HepG2 (cell line): ENCODE data around the gene CCT6A. TPM values are rescaled to one million over a fixed set of nuclear protein-coding genes. Genes with fewer than 3 reads are reported as not detected.
A peak's percentile ranks its signal among the peaks of the same experiment; 100 is the strongest.

Experiments used
- AFF4 ChIP-seq: sonication (generic); formaldehyde crosslinking; IDR thresholded peaks from 2 replicates; pipeline ENCODE4 v1.4.0; 2020; ENCODE audit warnings: missing genetic modification reagents
- CREB1 ChIP-seq, 2 experiments: fragments of 450-650 bp in 1 of 2; IDR thresholded peaks; 2 replicates each; pipeline ENCODE4 v1.6.1; 2016 to 2017; ENCODE audit warnings: control low read depth in 1 of 2, mild to moderate bottlenecking in 1 of 2, missing compliant biosample characterization in 1 of 2, missing genetic modification characterization in 1 of 2
- FIP1L1 ChIP-seq: fragments of 200-400 bp; formaldehyde crosslinking; IDR thresholded peaks from 2 replicates; pipeline ENCODE4 v1.6.1; 2018; ENCODE audit warnings: low read depth, mild to moderate bottlenecking, low read length, moderate library complexity, borderline replicate concordance; ENCODE audit not compliant: insufficient read depth
- HES4 ChIP-seq: sonication (generic); formaldehyde crosslinking; IDR thresholded peaks from 2 replicates; pipeline ENCODE4 v1.9.0; 2021; ENCODE audit warnings: mild to moderate bottlenecking, missing genetic modification reagents, borderline replicate concordance
- HMGXB3 ChIP-seq: sonication (generic); formaldehyde crosslinking; IDR thresholded peaks from 2 replicates; pipeline ENCODE4 v1.4.0; 2020; ENCODE audit warnings: missing genetic modification reagents, borderline replicate concordance
- MTF1 ChIP-seq: sonication (generic); formaldehyde crosslinking; IDR thresholded peaks from 2 replicates; pipeline ENCODE4 v1.5.0; 2020; ENCODE audit warnings: missing genetic modification reagents
- ONECUT2 ChIP-seq: sonication (generic); formaldehyde crosslinking; IDR thresholded peaks from 2 replicates; pipeline ENCODE4 v1.4.0; 2020; ENCODE audit warnings: missing genetic modification reagents
- RARG ChIP-seq: sonication (generic); formaldehyde crosslinking; IDR thresholded peaks from 2 replicates; pipeline ENCODE4 v1.4.0; 2020; ENCODE audit warnings: low read depth, mild to moderate bottlenecking, missing genetic modification reagents
- SMAD1 ChIP-seq: sonication (generic); formaldehyde crosslinking; IDR thresholded peaks from 2 replicates; pipeline ENCODE4 v1.4.0; 2020; ENCODE audit warnings: missing genetic modification reagents, low read depth, mild to moderate bottlenecking, borderline replicate concordance
- SRSF1 ChIP-seq: fragments of 200-400 bp; formaldehyde crosslinking; optimal IDR thresholded peaks from 2 replicates; pipeline ENCODE3; 2017; ENCODE audit warnings: mild to moderate bottlenecking, low read depth, low read length, moderate library complexity
- TFE3 ChIP-seq: IDR thresholded peaks from 2 replicates; pipeline ENCODE4 v1.6.1; 2016
- ZBTB46 ChIP-seq: sonication (generic); formaldehyde crosslinking; IDR thresholded peaks from 2 replicates; pipeline ENCODE4 v1.4.0; 2020; ENCODE audit warnings: mild to moderate bottlenecking, missing genetic modification reagents, borderline replicate concordance
- ZFP90 ChIP-seq: sonication (generic); formaldehyde crosslinking; IDR thresholded peaks from 2 replicates; pipeline ENCODE4 v1.8.0; 2022; ENCODE audit warnings: missing genetic modification reagents, mild to moderate bottlenecking, inconsistent platforms, borderline replicate concordance
- ZKSCAN8 ChIP-seq: IDR thresholded peaks from 2 replicates; pipeline ENCODE4 v1.6.1; 2016; ENCODE audit warnings: borderline replicate concordance, missing genetic modification reagents, missing compliant biosample characterization
- ZNF329 ChIP-seq: sonication (generic); formaldehyde crosslinking; IDR thresholded peaks from 2 replicates; pipeline ENCODE4 v1.9.0; 2021; ENCODE audit warnings: low read depth, mild to moderate bottlenecking, missing genetic modification reagents
- ZSCAN29 ChIP-seq: sonication (generic); formaldehyde crosslinking; conservative IDR thresholded peaks from 2 replicates; pipeline ENCODE4 v1.4.0; 2020; ENCODE audit warnings: mild to moderate bottlenecking, missing genetic modification reagents
- polyA plus RNA-seq, 8 experiments: library from polyadenylated mRNA; depleted of rRNA in 3 of 8; stranded (reverse) in 7 of 8; unstranded in 1 of 8; fragments of >200 nt; fragmentation: Illumina TruSeq in 4 of 8; extraction: Trizol in 4 of 8; gene quantifications; 2 replicates each; pipeline versions ENCODE4 v1.2.1 to v1.2.3, GENCODE V29; 2011 to 2016; ENCODE audit warnings: low read depth in 4 of 8, missing spikeins in 1 of 8, mixed read lengths in 1 of 8; ENCODE audit not compliant: insufficient read depth in 1 of 8
- total RNA-seq, 5 experiments: library from RNA; depleted of rRNA; stranded (reverse); fragments of >200 nt; fragmentation: Illumina TruSeq; extraction: Trizol; gene quantifications; 2 replicates each; pipeline ENCODE4 v1.2.3, GENCODE V29; 2016; ENCODE audit warnings: low read depth in 1 of 5

Gene CCT6A
- total and polyA plus RNA-seq, 2 of the 13 experiments (the other 11 are each of a cell fraction or from before 2014, with no cell fraction given) = 219 to 292 TPM

- TF ChIP-seq HMGXB3 (CRISPR knock-in tag) (no peak), ZSCAN29 (CRISPR knock-in tag) (0 out of 2 replicates have a peak, but pooled peaks have one; percentile 57), HES4 (no peak), ZBTB46 (no peak), SRSF1 (no peak), AFF4 (CRISPR knock-in tag) (no peak), ZNF329 (CRISPR knock-in tag) (no peak), RARG (CRISPR knock-in tag) (no peak), MTF1 (no peak), TFE3 (CRISPR knock-in tag) (peak; percentile 64; the same call in 1 of the 2 replicates), ZKSCAN8 (CRISPR knock-in tag) (no peak), FIP1L1 (no peak), ONECUT2 (CRISPR knock-in tag) (peak; percentile 58; the same call in 1 of the 2 replicates), SMAD1 (CRISPR knock-in tag) (no peak), ZFP90 (CRISPR knock-in tag) (no peak), CREB1 (IDR thresholded peaks at IDR 0.05) (0 out of 2 replicates have a peak, but pooled peaks have one; percentile 30), CREB1 (CRISPR knock-in tag; IDR thresholded peaks at IDR 0.05) (peak; percentile 45; the same call in 1 of the 2 replicates)
These were observed 22.5 kb upstream of the CCT6A start (continued) for GRCh38 chr7:56028942-56029630.
